H1 (cell line): Measurements from ENCODE around the gene TMEM115. TPM values are rescaled to one million over a fixed set of nuclear protein-coding genes. Genes with fewer than 3 reads are reported as not detected.

Source experiments
- CTCF ChIA-PET: fragments of 300-600 bp; sonication (Branson Sonifier 250); formaldehyde crosslinking; loops from one replicate; lab custom pipeline; 2021; ENCODE audit not compliant: partially characterized antibody; lab: Charles Lee
- POLR2A ChIA-PET: fragments of 300-600 bp; sonication (Branson Sonifier 250); formaldehyde crosslinking; loops from one replicate; lab custom pipeline; 2021; ENCODE audit warnings: inconsistent platforms; ENCODE audit not compliant: partially characterized antibody; lab: Charles Lee
- DNase-seq, 2 experiments: peaks; one replicate each; pipeline versions ENCODE4 v3.0.0 to v3.0.0-alpha.2; 2010 to 2022; ENCODE audit warnings: low spot score in 2 of 2, low read depth in 1 of 2, mixed read lengths in 1 of 2
- FAIRE-seq: peaks from 2 replicates; lab custom pipeline; 2011; peaks lifted over from hg19 to GRCh38; lab: Jason Lieb, UNC
- H2AFZ ChIP-seq: 2 replicates; pipeline ENCODE4 v1.8.1; 2012; ENCODE audit warnings: low read length, inconsistent platforms
- H2AK5ac ChIP-seq: 2 replicates; pipeline ENCODE4 v1.6.1; 2013; ENCODE audit warnings: low read depth, low read length
- H2BK120ac ChIP-seq: replicated peaks from 2 replicates; pipeline ENCODE3; 2013; ENCODE audit warnings: low read depth, low read length, inconsistent platforms
- H2BK12ac ChIP-seq: 2 replicates; pipeline ENCODE4 v1.6.1; 2013; ENCODE audit warnings: low read depth, low read length
- H2BK15ac ChIP-seq: 2 replicates; pipeline ENCODE4 v1.6.1; 2013; ENCODE audit warnings: low read length
- H2BK20ac ChIP-seq: 2 replicates; pipeline ENCODE4 v1.6.1; 2013; ENCODE audit warnings: low read length
- H2BK5ac ChIP-seq: 2 replicates; pipeline ENCODE4 v1.6.1; 2013; ENCODE audit warnings: low read depth, low read length
- H3K14ac ChIP-seq: 2 replicates; pipeline ENCODE4 v1.6.1; 2013; ENCODE audit warnings: inconsistent platforms; ENCODE audit not compliant: insufficient read length
- H3K18ac ChIP-seq: 2 replicates; pipeline ENCODE4 v1.6.1; 2013; ENCODE audit warnings: low read length; ENCODE audit errors: extremely low read depth
- H3K23ac ChIP-seq: 2 replicates; pipeline ENCODE4 v1.6.1; 2013; ENCODE audit warnings: inconsistent platforms; ENCODE audit not compliant: insufficient read length
- H3K23me2 ChIP-seq: 2 replicates; pipeline ENCODE4 v1.6.1; 2013; ENCODE audit warnings: low read depth, low read length
- H3K27ac ChIP-seq: 2 replicates; pipeline ENCODE4 v1.6.1; 2011; ENCODE audit warnings: low read depth, low read length, inconsistent platforms
- H3K27me3 ChIP-seq, 4 experiments: replicated peaks in 1 of 4; 1 replicate in 1 of 4; 2 replicates in 3 of 4; pipeline versions ENCODE4 v1.6.1 to v1.8.1; 2011 to 2013; ENCODE audit warnings: low read length in 3 of 4, mild to moderate bottlenecking in 3 of 4, inconsistent platforms in 2 of 4, mixed read lengths in 2 of 4, moderate library complexity in 1 of 4; ENCODE audit not compliant: control insufficient read depth in 3 of 4, insufficient read depth in 3 of 4; ENCODE audit errors: extremely low read depth in 1 of 4
- H3K36me3 ChIP-seq, 4 experiments: 2 replicates each; pipeline versions ENCODE4 v1.6.1 to v1.8.1; 2011 to 2013; ENCODE audit warnings: mild to moderate bottlenecking in 4 of 4, low read length in 3 of 4, moderate library complexity in 2 of 4, control low read depth in 1 of 4, inconsistent platforms in 1 of 4; ENCODE audit not compliant: insufficient read depth in 4 of 4, control insufficient read depth in 2 of 4
- H3K4ac ChIP-seq: replicated peaks from 2 replicates; pipeline ENCODE3; 2013; ENCODE audit warnings: low read length, low read depth, mixed read lengths, inconsistent platforms; ENCODE audit not compliant: insufficient read length
- H3K4me1 ChIP-seq, 4 experiments: replicated peaks in 1 of 4; 1 replicate in 1 of 4; 2 replicates in 3 of 4; pipeline versions ENCODE4 v1.6.1 to v1.8.1; 2011 to 2013; ENCODE audit warnings: low read length in 3 of 4, inconsistent platforms in 2 of 4, mixed read lengths in 1 of 4; ENCODE audit not compliant: insufficient read depth in 4 of 4, control insufficient read depth in 3 of 4
- H3K4me2 ChIP-seq, 2 experiments: 2 replicates each; pipeline versions ENCODE4 v1.6.1 to v1.8.1; 2011 to 2013; ENCODE audit warnings: low read depth in 2 of 2, low read length in 2 of 2, control low read depth in 1 of 2, inconsistent platforms in 1 of 2, mild to moderate bottlenecking in 1 of 2; ENCODE audit not compliant: insufficient read depth in 1 of 2
- H3K4me3 ChIP-seq, 4 experiments: fragments of 200-600, 300-600 bp in 1 of 4; sonication (generic), shearing (Covaris generic), sonication (Bioruptor Twin) in 1 of 4; 2 replicates each; pipeline versions ENCODE4 v1.5.1 to v1.8.1; 2011 to 2016; ENCODE audit warnings: low read length in 4 of 4, low read depth in 3 of 4, control low read depth in 2 of 4, inconsistent platforms in 2 of 4, mild to moderate bottlenecking in 2 of 4, mixed read lengths in 1 of 4, moderate library complexity in 1 of 4; ENCODE audit not compliant: insufficient read depth in 2 of 4; ENCODE audit errors: extremely low read depth in 1 of 4
- H3K56ac ChIP-seq: replicated peaks from 2 replicates; pipeline ENCODE3; 2013; ENCODE audit warnings: low read depth, mild to moderate bottlenecking, mixed read lengths, low read length, inconsistent platforms; ENCODE audit not compliant: insufficient read length
- H3K79me1 ChIP-seq: 2 replicates; pipeline ENCODE4 v1.6.1; 2013; ENCODE audit warnings: low read depth, low read length, control low read depth
- H3K79me2 ChIP-seq, 2 experiments: 2 replicates each; pipeline versions ENCODE4 v1.6.1 to v1.8.1; 2012 to 2013; ENCODE audit warnings: low read length in 2 of 2, mild to moderate bottlenecking in 2 of 2, inconsistent platforms in 1 of 2; ENCODE audit not compliant: insufficient read depth in 2 of 2, control insufficient read depth in 1 of 2
- H3K9ac ChIP-seq, 4 experiments: replicated peaks in 1 of 4; 1 replicate in 1 of 4; 2 replicates in 3 of 4; pipeline versions ENCODE4 v1.6.1 to v1.8.1; 2011 to 2013; ENCODE audit warnings: low read depth in 3 of 4, low read length in 3 of 4, control low read depth in 2 of 4, mild to moderate bottlenecking in 2 of 4, moderate library complexity in 2 of 4, inconsistent platforms in 1 of 4; ENCODE audit errors: extremely low read depth in 1 of 4
- H3K9me3 ChIP-seq, 2 experiments: 2 replicates each; pipeline versions ENCODE4 v1.6.1 to v1.8.1; 2012 to 2013; ENCODE audit warnings: mild to moderate bottlenecking in 2 of 2, moderate library complexity in 2 of 2, control low read depth in 1 of 2, inconsistent platforms in 1 of 2, low read depth in 1 of 2, low read length in 1 of 2, mixed read lengths in 1 of 2; ENCODE audit not compliant: insufficient read depth in 2 of 2
- H4K20me1 ChIP-seq, 2 experiments: replicated peaks in 1 of 2; 2 replicates each; pipeline versions ENCODE3 to v1.8.1; 2011 to 2013; ENCODE audit warnings: inconsistent platforms in 2 of 2, low read length in 2 of 2, mild to moderate bottlenecking in 1 of 2; ENCODE audit not compliant: insufficient read depth in 2 of 2, control insufficient read depth in 1 of 2
- H4K5ac ChIP-seq: 2 replicates; pipeline ENCODE4 v1.6.1; 2013; ENCODE audit warnings: low read length, low read depth, mixed read lengths, inconsistent platforms; ENCODE audit not compliant: insufficient read length
- H4K8ac ChIP-seq: 2 replicates; pipeline ENCODE4 v1.8.0; 2013; ENCODE audit warnings: mild to moderate bottlenecking, moderate library complexity, low read length, inconsistent platforms; ENCODE audit not compliant: insufficient read depth; ENCODE audit errors: extremely low read depth
- H4K91ac ChIP-seq: replicated peaks from 2 replicates; pipeline ENCODE3; 2013; ENCODE audit warnings: low read length, mixed read lengths, inconsistent platforms; ENCODE audit not compliant: insufficient read length
- BRCA1 ChIP-seq: IDR thresholded peaks from 2 replicates; pipeline ENCODE4 v1.6.1; 2012; ENCODE audit warnings: low read depth, low read length, improper control_type of control experiment
- CBX8 ChIP-seq: fragments of 300-800, 300-1000 bp; sonication (generic); IDR thresholded peaks from 2 replicates; pipeline ENCODE4 v1.7.1; 2016; ENCODE audit warnings: low read depth, low read length, borderline replicate concordance
- CEBPB ChIP-seq: IDR thresholded peaks from 2 replicates; pipeline ENCODE4 v1.6.1; 2012; ENCODE audit warnings: low read depth, low read length
- CHD2 ChIP-seq: IDR thresholded peaks from 2 replicates; pipeline ENCODE4 v1.6.1; 2012; ENCODE audit warnings: low read length, improper control_type of control experiment
- E2F6 ChIP-seq: IDR thresholded peaks from 2 replicates; pipeline ENCODE4 v1.6.1; 2012; ENCODE audit warnings: inconsistent platforms
- GABPA ChIP-seq: IDR thresholded peaks from 2 replicates; pipeline ENCODE4 v1.6.1; 2011; ENCODE audit warnings: mild to moderate bottlenecking, low read length, moderate library complexity, borderline replicate concordance; ENCODE audit not compliant: insufficient read depth
- HDAC6 ChIP-seq: IDR thresholded peaks from one replicate; pipeline ENCODE4 v1.7.1; 2012; ENCODE audit warnings: low read depth, mild to moderate bottlenecking, inconsistent platforms, low read length, moderate library complexity
- POLR2A ChIP-seq, 2 experiments: IDR thresholded peaks; 1 replicate in 1 of 2; 2 replicates in 1 of 2; pipeline ENCODE4 v1.6.1; 2011; ENCODE audit warnings: low read depth in 2 of 2, low read length in 2 of 2, mild to moderate bottlenecking in 2 of 2; ENCODE audit errors: control extremely low read depth in 1 of 2
- RAD21 ChIP-seq, 2 experiments: IDR thresholded peaks in 1 of 2; conservative IDR thresholded peaks in 1 of 2; 2 replicates each; pipeline ENCODE4 v1.6.1; 2011; ENCODE audit warnings: low read depth in 2 of 2, low read length in 2 of 2, improper control_type of control experiment in 1 of 2, inconsistent platforms in 1 of 2, mild to moderate bottlenecking in 1 of 2, moderate library complexity in 1 of 2
- RXRA ChIP-seq: IDR thresholded peaks from 2 replicates; pipeline ENCODE4 v1.6.1; 2011; ENCODE audit warnings: low read depth, mild to moderate bottlenecking, low read length, moderate library complexity; ENCODE audit not compliant: insufficient read depth
- SIX5 ChIP-seq: IDR thresholded peaks from 2 replicates; pipeline ENCODE4 v1.6.1; 2011; ENCODE audit warnings: mild to moderate bottlenecking, low read depth, low read length
- SP2 ChIP-seq: IDR thresholded peaks from 2 replicates; pipeline ENCODE4 v1.6.1; 2012; ENCODE audit warnings: mild to moderate bottlenecking, low read length, inconsistent platforms
- YY1 ChIP-seq: IDR thresholded peaks from 2 replicates; pipeline ENCODE4 v1.6.1; 2011; ENCODE audit warnings: low read depth, mild to moderate bottlenecking, low read length
- WGBS, 2 experiments: shearing (Covaris generic) in 1 of 2; methylation state at CpG; one replicate each; pipeline versions ENCODE4 v1.1.6 to v1.1.7; 2013 to 2015; ENCODE audit warnings: low lambda C conversion rate in 2 of 2, mixed read lengths in 2 of 2, inconsistent platforms in 1 of 2, low coverage in 1 of 2, missing lambda C conversion rate in 1 of 2; ENCODE audit not compliant: insufficient replicate concordance in 2 of 2, insufficient coverage in 1 of 2, insufficient read length in 1 of 2; ENCODE audit errors: extremely low coverage in 1 of 2, missing lambda C conversion rate in 1 of 2; 5-methylcytosine and 5-hydroxymethylcytosine counted together
- polyA plus RNA-seq, 7 experiments: library from polyadenylated mRNA; depleted of rRNA in 3 of 7; stranded (reverse) in 5 of 7; unstranded in 2 of 7; fragments of >200 nt in 5 of 7; fragments of 200-250 nt in 2 of 7; gene quantifications; 1 replicate in 5 of 7; 2 replicates in 1 of 7; 4 replicates in 1 of 7; pipeline versions ENCODE4 v1.2.1 to v1.2.3, GENCODE V29; 2011 to 2013; ENCODE audit warnings: missing spikeins in 2 of 7, mixed read lengths in 2 of 7
- total RNA-seq: library from RNA; stranded (reverse); fragmentation: NEBNext Ultra II Directional; extraction: Animal tissue kit (Norgen Biotek cat#: 25700); gene quantifications from 2 replicates; pipeline ENCODE4 v1.2.1, GENCODE V29; 2021

Gene TMEM115
- total and polyA plus RNA-seq, 2 of the 8 experiments (the other 6 are each of a cell fraction or from before 2014, with no cell fraction given), result 25.4 to 32.4 TPM

GRCh38 chr3:50370594-50370993, 11.3 kb upstream of the TMEM115 start:
- DNase-seq (no peak), FAIRE-seq (no peak)
- Histone ChIP-seq H4K8ac (no peak overlapping the region), H3K27me3 (no peaks in the 10 kb centered on the region; a peak in 2 of 7 replicates), H2AK5ac (0 out of 2 replicates have a peak overlapping the region, but pooled peaks have one; percentile 72), H3K27ac (no peak overlapping the region), H3K23ac (no peak overlapping the region), H3K4me2 (no peak overlapping the region), H3K36me3 (no peaks in the 10 kb centered on the region), H3K14ac (no peak overlapping the region), H3K4me1 (peaks cover 0 to 32% (median 23%) of the 10 kb centered on the region in 4 experiments; a peak in 6 of 7 replicates), H3K4ac (no peak overlapping the region), H4K5ac (no peak overlapping the region), H2AFZ (no peak overlapping the region), H2BK15ac (peak overlapping the region; percentile 48; the same call in 1 of the 2 replicates), H3K56ac (no peak overlapping the region), H2BK120ac (no peak overlapping the region), H3K4me3 (no peak overlapping the region), H3K18ac (peak overlapping the region; percentile 87; the same call in 1 of the 2 replicates), H4K91ac (peak overlapping the region; percentile 86), H2BK20ac (no peak overlapping the region), H3K9me3 (no peaks in the 10 kb centered on the region), H4K20me1 (no peaks in the 10 kb centered on the region), H3K9ac (no peak overlapping the region), H3K79me1 (0 out of 2 replicates have a peak, but pooled peaks cover 2% of the 10 kb centered on the region), H2BK12ac (0 out of 2 replicates have a peak overlapping the region, but pooled peaks have one; percentile 75), H3K79me2 (no peaks in the 10 kb centered on the region), H2BK5ac (no peak overlapping the region), H3K23me2 (peaks cover 4% of the 10 kb centered on the region; the same call in 1 of the 2 replicates)
- CTCF ChIA-PET, result interaction anchor here (0.6 to 5.5 kb wide), 32 partner anchors 9 to 225 kb away, joined by 3 to 52 read pairs (median 5); partner anchors contain the start of genes CYB561D2 and NPRL2
- 80% methylated on average over 14 of the region's 14 CpGs; no CpG with 5 or more reads in 1 of the 2 experiments for WGBS, 2 experiments
- POLR2A ChIA-PET, result interaction anchor here (0.8 to 1.9 kb wide), 7 partner anchors 10 to 168 kb away, joined by 3 to 7 read pairs (median 5); partner anchors contain the start of genes CYB561D2 and NPRL2
- TF ChIP-seq CEBPB (no peak), CHD2 (no peak), POLR2A (IDR thresholded peaks at IDR 0.05; ENCODE audit: control extremely low read depth in 1 of 2, low read depth in 2 of 2, low read length in 2 of 2) (no peak), BRCA1 (no peak), SIX5 (no peak), YY1 (no peak), RXRA (no peak), HDAC6 (no peak), GABPA (no peak), E2F6 (peak; percentile 30; the same call in 1 of the 2 replicates), SP2 (no peak), CBX8 (no peak), RAD21 (IDR thresholded peaks at IDR 0.05 in 1 of 2, conservative IDR thresholded peaks at IDR 0.05 in 1 of 2; ENCODE audit: low read depth in 2 of 2, low read length in 2 of 2) (peak; percentile 41 to 44; a peak in 3 of 4 replicates)
